A549 (cell line): Measurements from ENCODE around the gene HMGXB3.

Source experiments
- ATOH8 ChIP-seq: fragments of 250-450 bp; sonication (Bioruptor Pico); IDR thresholded peaks from 2 replicates; pipeline ENCODE4 v1.5.0; 2020; ENCODE audit warnings: low read depth, mild to moderate bottlenecking, moderate library complexity
- CTCF ChIP-seq: fragments of >200 bp; sonication (Bioruptor Twin); formaldehyde crosslinking; IDR thresholded peaks from 3 replicates; pipeline ENCODE4 v1.5.1; 2016
- EP300 ChIP-seq, 2 experiments: fragments of >200 bp; sonication (Bioruptor Twin); formaldehyde crosslinking; IDR thresholded peaks; 2 replicates in 1 of 2; 3 replicates in 1 of 2; pipeline ENCODE4 v1.6.1; 2016 to 2017
- HMGXB4 ChIP-seq: fragments of 250-450 bp; sonication (Bioruptor Pico); IDR thresholded peaks from 2 replicates; pipeline ENCODE4 v1.5.0; 2021; ENCODE audit warnings: mild to moderate bottlenecking, moderate library complexity, borderline replicate concordance
- JUN ChIP-seq, 2 experiments: fragments of >200 bp; sonication (Bioruptor Twin); formaldehyde crosslinking; IDR thresholded peaks; 2 replicates in 1 of 2; 3 replicates in 1 of 2; pipeline ENCODE4 v1.6.1; 2016 to 2017
- KDM1A ChIP-seq: fragments of 200-600 bp; sonication (generic); IDR thresholded peaks from 2 replicates; pipeline ENCODE4 v1.6.1; 2016; ENCODE audit warnings: low read depth, mild to moderate bottlenecking
- MAFK ChIP-seq: fragments of 450-650 bp; IDR thresholded peaks from 2 replicates; pipeline ENCODE4 v1.6.1; 2014; ENCODE audit not compliant: partially characterized antibody
- RAD21 ChIP-seq, 2 experiments: fragments of >200 bp in 1 of 2; sonication (Bioruptor Twin) in 1 of 2; formaldehyde crosslinking in 1 of 2; IDR thresholded peaks in 1 of 2; conservative IDR thresholded peaks in 1 of 2; 2 replicates in 1 of 2; 3 replicates in 1 of 2; pipeline ENCODE4 v1.6.1; 2012 to 2018; ENCODE audit warnings: inconsistent platforms in 1 of 2
- RARB ChIP-seq: fragments of 250-450 bp; sonication (Bioruptor Pico); IDR thresholded peaks from 2 replicates; pipeline ENCODE4 v1.8.0; 2021; ENCODE audit warnings: mild to moderate bottlenecking, moderate library complexity
- REST ChIP-seq: fragments of 200-600 bp; sonication (generic); IDR thresholded peaks from 2 replicates; pipeline ENCODE4 v1.6.1; 2016; ENCODE audit warnings: antibody characterized with exemption, mild to moderate bottlenecking, moderate library complexity
- USF2 ChIP-seq: fragments of 450-650 bp; IDR thresholded peaks from 2 replicates; pipeline ENCODE4 v1.6.1; 2014; ENCODE audit warnings: antibody characterized with exemption
- ZSCAN20 ChIP-seq: fragments of 250-450 bp; sonication (Bioruptor Pico); IDR thresholded peaks from 2 replicates; pipeline ENCODE4 v1.8.0; 2022; ENCODE audit warnings: mild to moderate bottlenecking, moderate library complexity

GRCh38 chr5:150013931-150014330, 13.4 kb downstream of the HMGXB3 start:
- no peak for TF ChIP-seq CTCF
- TF ChIP-seq REST: no peak
- no peak for TF ChIP-seq RARB (CRISPR knock-in tag)
- no peak for TF ChIP-seq JUN (IDR thresholded peaks at IDR 0.05)
- TF ChIP-seq ZSCAN20: no peak
- no peak for TF ChIP-seq EP300 (IDR thresholded peaks at IDR 0.05)
- no peak for TF ChIP-seq USF2
- TF ChIP-seq KDM1A: no peak
- TF ChIP-seq MAFK: no peak
- TF ChIP-seq ATOH8: no peak
- no peak for TF ChIP-seq RAD21 (conservative IDR thresholded peaks at IDR 0.05 in 1 of 2, IDR thresholded peaks at IDR 0.05 in 1 of 2)
- TF ChIP-seq HMGXB4 (CRISPR knock-in tag): no peak
